MV-4-11 (cell line): Measurements from ENCODE around the gene SLC6A1.

Experiments
- DNase-seq: peaks from one replicate; lab custom pipeline; 2025; lab: John Stamatoyannopoulos, UW

The SLC6A1 gene

GRCh38 chr3:10992017-10992942 lies at the start of gene SLC6A1:
Gene SLC6A1, plus strand, starts transcription at chr3:10992748. Its CDS starts 24,464 bp downstream, at chr3:11017212.
- no peak for DNase-seq

GRCh38 chr3:10944866-10945265 lies 47.7 kb upstream of the SLC6A1 start:
- DNase-seq = no peak

GRCh38 chr3:10945683-10946287 lies 46.8 kb upstream of the SLC6A1 start:
- DNase-seq = peak; percentile 28

GRCh38 chr3:10946526-10946925 lies 46.0 kb upstream of the SLC6A1 start:
- DNase-seq = no peak

- no peak for DNase-seq
Observed at GRCh38 chr3:10948326-10948725, 44.2 kb upstream of the SLC6A1 start.

- DNase-seq = no peak
Observed at GRCh38 chr3:10949197-10949596, 43.4 kb upstream of the SLC6A1 start.

GRCh38 chr3:10950476-10951294 lies 41.9 kb upstream of the SLC6A1 start:
- peak; percentile 45 for DNase-seq

GRCh38 chr3:10951295-10951926 lies 41.1 kb upstream of the SLC6A1 start:
- DNase-seq = no peak

- DNase-seq = no peak
Observed at GRCh38 chr3:10952525-10952924, 40.0 kb upstream of the SLC6A1 start.

GRCh38 chr3:10954740-10955139 lies 37.8 kb upstream of the SLC6A1 start:
- no peak for DNase-seq

GRCh38 chr3:10955711-10956453 lies 36.7 kb upstream of the SLC6A1 start:
- DNase-seq = no peak

GRCh38 chr3:10956531-10956930 lies 36.0 kb upstream of the SLC6A1 start:
- no peak for DNase-seq

GRCh38 chr3:10956986-10957385 lies 35.6 kb upstream of the SLC6A1 start:
- no peak for DNase-seq

GRCh38 chr3:10957976-10958749 lies 34.4 kb upstream of the SLC6A1 start:
- DNase-seq = peak; percentile 43

- DNase-seq = no peak
Observed at GRCh38 chr3:10960255-10960654, 32.3 kb upstream of the SLC6A1 start.

GRCh38 chr3:10961921-10962320 lies 30.6 kb upstream of the SLC6A1 start:
- DNase-seq = no peak

- no peak for DNase-seq
Observed at GRCh38 chr3:10962481-10963036, 30.0 kb upstream of the SLC6A1 start.

- DNase-seq = no peak
Observed at GRCh38 chr3:10964537-10965167, 27.9 kb upstream of the SLC6A1 start.

GRCh38 chr3:10968401-10968800 lies 24.1 kb upstream of the SLC6A1 start:
- no peak for DNase-seq
